NB4 (cell line): ENCODE data around the gene SV2B.

Experiments
- POLR2A ChIP-seq: IDR thresholded peaks from 2 replicates; pipeline ENCODE4 v1.6.1; 2011; ENCODE audit warnings: mild to moderate bottlenecking; ENCODE audit not compliant: insufficient read length; ENCODE audit errors: extremely low read depth
- TF ChIP-seq, protein P1 (sequence below): IDR thresholded peaks from one replicate; pipeline ENCODE4 v1.5.1; 2012; ENCODE audit warnings: low read depth, low read length

DNA sequence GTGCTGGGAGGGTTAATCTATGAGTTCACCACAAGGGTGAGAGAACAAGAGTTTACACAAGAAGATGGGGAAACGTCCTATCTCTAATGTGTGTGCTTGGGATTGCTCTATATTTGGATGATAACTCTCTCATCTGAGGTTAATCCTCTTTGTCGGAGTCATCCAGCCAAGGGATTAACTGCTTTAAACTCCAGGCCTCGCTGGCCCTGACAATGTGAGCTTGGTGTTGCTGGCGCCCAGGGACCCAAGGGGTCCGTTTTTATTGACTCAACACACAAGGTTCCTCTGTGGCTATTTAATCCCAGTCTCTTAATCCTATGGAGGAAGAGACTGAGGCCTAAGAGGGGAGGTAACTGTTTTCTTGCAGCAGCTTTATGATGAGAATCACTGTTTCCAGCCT, 14.2 kb downstream of the SV2B start:
- TF ChIP-seq, protein P1, sequence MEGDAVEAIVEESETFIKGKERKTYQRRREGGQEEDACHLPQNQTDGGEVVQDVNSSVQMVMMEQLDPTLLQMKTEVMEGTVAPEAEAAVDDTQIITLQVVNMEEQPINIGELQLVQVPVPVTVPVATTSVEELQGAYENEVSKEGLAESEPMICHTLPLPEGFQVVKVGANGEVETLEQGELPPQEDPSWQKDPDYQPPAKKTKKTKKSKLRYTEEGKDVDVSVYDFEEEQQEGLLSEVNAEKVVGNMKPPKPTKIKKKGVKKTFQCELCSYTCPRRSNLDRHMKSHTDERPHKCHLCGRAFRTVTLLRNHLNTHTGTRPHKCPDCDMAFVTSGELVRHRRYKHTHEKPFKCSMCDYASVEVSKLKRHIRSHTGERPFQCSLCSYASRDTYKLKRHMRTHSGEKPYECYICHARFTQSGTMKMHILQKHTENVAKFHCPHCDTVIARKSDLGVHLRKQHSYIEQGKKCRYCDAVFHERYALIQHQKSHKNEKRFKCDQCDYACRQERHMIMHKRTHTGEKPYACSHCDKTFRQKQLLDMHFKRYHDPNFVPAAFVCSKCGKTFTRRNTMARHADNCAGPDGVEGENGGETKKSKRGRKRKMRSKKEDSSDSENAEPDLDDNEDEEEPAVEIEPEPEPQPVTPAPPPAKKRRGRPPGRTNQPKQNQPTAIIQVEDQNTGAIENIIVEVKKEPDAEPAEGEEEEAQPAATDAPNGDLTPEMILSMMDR: no peak
- no peak for TF ChIP-seq POLR2A
